Measurements from ENCODE around the gene GSX1. TPM values are rescaled to one million over a fixed set of nuclear protein-coding genes. Genes with fewer than 3 reads are reported as not detected.

The GSX1 gene
- total RNA-seq, 2 donors from 2014 or later, result not detected

DNA sequence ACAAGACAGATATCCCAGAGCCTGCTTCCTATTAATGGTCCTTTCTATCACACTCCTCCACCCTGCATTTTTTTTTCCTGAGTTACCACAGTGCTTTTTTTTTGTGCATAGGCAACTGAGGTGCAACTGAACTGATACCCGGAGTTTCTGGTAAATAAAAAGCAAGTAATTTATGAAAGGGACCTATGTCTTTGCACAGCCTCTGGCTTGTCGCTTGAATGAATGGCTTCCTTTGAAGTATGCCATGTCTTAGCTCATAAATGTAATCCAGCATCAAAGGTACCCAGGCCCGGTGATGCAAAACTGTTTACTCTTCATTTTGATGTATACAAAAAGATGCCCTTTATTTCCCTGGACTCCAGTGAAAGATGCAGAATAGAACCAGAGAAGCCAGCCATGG, 31.8 kb downstream of the GSX1 start:
- H3K9me3 ChIP-seq, result no peaks in the 10 kb centered on the region
- DNase-seq (no peak), ATAC-seq (no peak)
- 9 to 10% methylated on average over 3 of the region's 3 CpGs for WGBS, 2 donors
- H3K4me1 ChIP-seq, result peaks cover 12% of the 10 kb centered on the region
- intact Hi-C loops (cut with DNase I), result loop anchor here (10.0 kb wide), 1 partner anchor 439 kb away; no protein-coding TSS in a partner anchor
- TF ChIP-seq, protein P1, sequence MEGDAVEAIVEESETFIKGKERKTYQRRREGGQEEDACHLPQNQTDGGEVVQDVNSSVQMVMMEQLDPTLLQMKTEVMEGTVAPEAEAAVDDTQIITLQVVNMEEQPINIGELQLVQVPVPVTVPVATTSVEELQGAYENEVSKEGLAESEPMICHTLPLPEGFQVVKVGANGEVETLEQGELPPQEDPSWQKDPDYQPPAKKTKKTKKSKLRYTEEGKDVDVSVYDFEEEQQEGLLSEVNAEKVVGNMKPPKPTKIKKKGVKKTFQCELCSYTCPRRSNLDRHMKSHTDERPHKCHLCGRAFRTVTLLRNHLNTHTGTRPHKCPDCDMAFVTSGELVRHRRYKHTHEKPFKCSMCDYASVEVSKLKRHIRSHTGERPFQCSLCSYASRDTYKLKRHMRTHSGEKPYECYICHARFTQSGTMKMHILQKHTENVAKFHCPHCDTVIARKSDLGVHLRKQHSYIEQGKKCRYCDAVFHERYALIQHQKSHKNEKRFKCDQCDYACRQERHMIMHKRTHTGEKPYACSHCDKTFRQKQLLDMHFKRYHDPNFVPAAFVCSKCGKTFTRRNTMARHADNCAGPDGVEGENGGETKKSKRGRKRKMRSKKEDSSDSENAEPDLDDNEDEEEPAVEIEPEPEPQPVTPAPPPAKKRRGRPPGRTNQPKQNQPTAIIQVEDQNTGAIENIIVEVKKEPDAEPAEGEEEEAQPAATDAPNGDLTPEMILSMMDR (IDR thresholded peaks at IDR 0.05), result no peak
- no peak for TF ChIP-seq POLR2A (IDR thresholded peaks at IDR 0.05)
- peaks cover 3 to 20% of the 10 kb centered on the region in 2 donors for H3K27me3 ChIP-seq
- no peak overlapping the region for H3K4me3 ChIP-seq
- H3K36me3 ChIP-seq (replicated peaks in 1 of 2; ENCODE audit: insufficient read depth in 1 of 2, low read depth in 2 of 2), result no peaks in the 10 kb centered on the region
- no peak overlapping the region for H3K27ac ChIP-seq

DNA sequence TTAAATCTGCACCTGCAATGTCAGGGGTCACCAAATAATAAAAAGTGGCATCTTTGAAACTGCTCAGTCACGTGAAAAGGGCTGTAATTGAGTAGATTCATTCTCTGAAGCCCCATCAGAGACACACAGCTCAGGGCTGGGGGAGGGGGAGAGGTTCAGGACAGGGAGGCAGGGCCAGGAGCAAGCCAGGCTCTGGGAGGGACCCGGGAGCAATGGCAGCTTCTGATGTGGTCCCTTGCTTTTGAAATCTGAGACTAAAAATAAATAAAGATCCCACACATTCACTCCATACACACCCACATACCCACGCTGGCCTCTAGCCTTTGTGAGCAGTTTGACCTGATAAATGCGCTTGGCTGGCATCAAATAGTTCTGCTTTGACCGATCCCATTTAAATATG, 32.8 kb downstream of the GSX1 start:
- intact Hi-C loops (cut with DNase I), result loop anchor here (5.0 to 10.0 kb wide), 2 partner anchors 293 to 440 kb away; no protein-coding TSS in a partner anchor
- Histone ChIP-seq H3K4me1 (peaks cover 18% of the 10 kb centered on the region), H3K4me3 (no peak overlapping the region), H3K9me3 (no peaks in the 10 kb centered on the region), H3K27ac (no peak overlapping the region), H3K27me3 (peaks cover 3 to 12% of the 10 kb centered on the region in 2 donors), H3K36me3 (replicated peaks in 1 of 2; ENCODE audit: insufficient read depth in 1 of 2, low read depth in 2 of 2) (no peaks in the 10 kb centered on the region)
- WGBS, 2 donors, result 30 to 35% methylated on average over 5 of the region's 5 CpGs
- DNase-seq, result no peak
- TF ChIP-seq, protein P1 (IDR thresholded peaks at IDR 0.05), result no peak
- no peak for TF ChIP-seq POLR2A (IDR thresholded peaks at IDR 0.05)
- ATAC-seq, result no peak

GRCh38 chr13:27826379-27827353, 34.4 kb downstream of the GSX1 start:
- DNase-seq (peak; percentile 85 to 88 (median 87)), ATAC-seq (peak; percentile 92)
- Histone ChIP-seq H3K9me3 (no peaks in the 10 kb centered on the region), H3K4me1 (peaks cover 22% of the 10 kb centered on the region), H3K27me3 (peaks cover 3 to 4% of the 10 kb centered on the region in 2 donors), H3K36me3 (replicated peaks in 1 of 2; ENCODE audit: insufficient read depth in 1 of 2, low read depth in 2 of 2) (no peaks in the 10 kb centered on the region), H3K4me3 (no peak overlapping the region), H3K27ac (peak overlapping the region in 2 of 4 donors; percentile 2 to 19)
- 7 to 18% methylated on average over 14 to 30 of the region's 30 CpGs for WGBS, 2 donors
- no peak for TF ChIP-seq POLR2A (IDR thresholded peaks at IDR 0.05)
- TF ChIP-seq, protein P1 (IDR thresholded peaks at IDR 0.05), result peak; percentile 82 to 95 (median 91)
- intact Hi-C loops (cut with DNase I), result loop anchor here (5.0 to 10.0 kb wide), 2 partner anchors 294 to 442 kb away; no protein-coding TSS in a partner anchor

DNA sequence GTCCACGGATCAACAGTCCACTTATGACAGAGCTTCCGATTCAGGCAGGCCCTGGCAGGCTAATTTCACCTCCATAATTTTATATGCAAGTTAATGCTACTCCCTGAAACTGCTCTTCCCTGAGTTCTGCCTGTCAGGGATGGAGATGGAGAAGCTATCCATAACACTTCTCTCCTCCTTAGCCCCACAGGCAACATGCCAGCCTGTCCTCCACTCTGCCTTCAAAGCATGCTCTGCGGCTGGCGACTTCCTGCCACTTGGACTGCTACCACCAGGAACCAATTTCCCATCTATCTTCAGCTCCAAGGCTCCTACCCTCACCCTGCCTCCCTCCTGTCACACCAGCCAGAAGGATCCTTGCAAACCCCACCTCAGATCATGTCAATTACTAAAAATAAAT, 35.4 kb downstream of the GSX1 start:
- H3K4me1 ChIP-seq, result peaks cover 22% of the 10 kb centered on the region
- peaks cover 0 to 4% of the 10 kb centered on the region in 2 donors for H3K27me3 ChIP-seq
- intact Hi-C loops (cut with DNase I), result loop anchor here (5.0 to 10.0 kb wide), 2 partner anchors 295 to 443 kb away; no protein-coding TSS in a partner anchor
- ATAC-seq, result no peak
- H3K36me3 ChIP-seq (replicated peaks in 1 of 2; ENCODE audit: insufficient read depth in 1 of 2, low read depth in 2 of 2), result no peaks in the 10 kb centered on the region
- H3K9me3 ChIP-seq, result no peaks in the 10 kb centered on the region
- H3K27ac ChIP-seq, result no peak overlapping the region
- DNase-seq, result no peak
- 54 to 71% methylated on average over 4 of the region's 4 CpGs for WGBS, 2 donors
- TF ChIP-seq, protein P1 (IDR thresholded peaks at IDR 0.05), result no peak
- no peak for TF ChIP-seq POLR2A (IDR thresholded peaks at IDR 0.05)
- no peak overlapping the region for H3K4me3 ChIP-seq
